Esophagus squamous epithelium (tissue), 4 donors: ENCODE data around the gene CDC42BPB.

Experiments used
- CTCF ChIP-seq, 6 experiments: fragments of 450-650 bp in 4 of 6; fragments of 200-600 bp in 2 of 6; sonication (generic) in 2 of 6; IDR thresholded peaks; one replicate each; pipeline ENCODE4 v1.5.1; 2016 to 2019; ENCODE audit warnings: antibody characterized with exemption in 6 of 6, mild to moderate bottlenecking in 4 of 6, moderate library complexity in 4 of 6
- POLR2A ChIP-seq, 4 donors: fragments of 450-650 bp; IDR thresholded peaks; one replicate each; pipeline ENCODE4 v1.6.1; 2017; ENCODE audit warnings: antibody characterized with exemption in 4 of 4, mild to moderate bottlenecking in 4 of 4, moderate library complexity in 3 of 4

GRCh38 chr14:102893452-102893851, 163.9 kb downstream of the CDC42BPB start:
- TF ChIP-seq CTCF (IDR thresholded peaks at IDR 0.05) (no peak), POLR2A (IDR thresholded peaks at IDR 0.05) (no peak)
